ENCODE measurements around the gene MARCHF2. TPM values are rescaled to one million over a fixed set of nuclear protein-coding genes. Genes with fewer than 3 reads are reported as not detected.
"Not testable (repeated sequence)": the region's sequence is repeated elsewhere in the genome, so short reads cannot be mapped to it uniquely, and the experiment has no call there.

The MARCHF2 gene
- total RNA-seq, 1 donor from 2014 or later, result 122 TPM

- no peak for DNase-seq (ENCODE audit: low read depth in 2 of 2)
Observed at GRCh38 chr19:8404391-8405151, 8.5 kb upstream of the MARCHF2 start.

DNA sequence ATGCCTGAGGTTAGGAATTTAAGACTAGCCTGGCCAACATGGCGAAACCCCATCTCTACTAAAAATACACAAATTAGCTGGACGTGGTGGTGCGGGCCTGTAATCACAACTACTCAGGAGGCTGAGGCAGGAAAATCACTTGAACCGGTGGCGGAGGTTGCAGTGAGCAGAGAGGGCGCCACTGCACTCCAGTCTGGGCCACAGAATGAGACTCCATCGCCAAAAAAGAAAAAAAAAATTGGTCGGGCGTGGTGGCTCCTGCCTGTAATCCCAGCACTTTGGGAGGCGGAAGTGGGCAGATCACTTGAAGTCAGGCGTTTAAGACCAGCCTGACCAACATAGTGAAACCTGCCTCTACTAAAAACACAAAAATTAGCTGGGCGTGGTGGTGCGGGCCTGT lies 2.4 kb upstream of the MARCHF2 start:
- DNase-seq (ENCODE audit: low read depth in 2 of 2), result not testable (repeated sequence)

DNA sequence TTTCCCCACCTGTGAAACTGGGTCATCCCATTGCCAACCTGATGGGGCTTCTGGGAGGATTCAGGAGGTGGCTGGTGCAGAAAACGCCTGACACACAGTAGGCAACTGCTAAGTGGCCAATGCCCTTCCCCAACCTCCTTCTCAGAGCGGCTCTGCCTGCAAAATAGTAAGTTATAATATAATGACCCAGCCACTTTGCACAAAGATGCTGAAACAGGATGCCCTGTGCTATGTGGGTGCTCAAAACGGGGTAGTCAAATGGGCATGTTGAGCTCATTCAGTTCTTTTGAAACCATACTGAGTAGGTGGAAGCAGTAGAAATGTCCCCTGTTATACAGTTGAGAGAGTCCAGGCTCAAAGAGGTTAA lies 507 bp downstream of the MARCHF2 start:
- DNase-seq (ENCODE audit: low read depth in 2 of 2), result no peak

DNA sequence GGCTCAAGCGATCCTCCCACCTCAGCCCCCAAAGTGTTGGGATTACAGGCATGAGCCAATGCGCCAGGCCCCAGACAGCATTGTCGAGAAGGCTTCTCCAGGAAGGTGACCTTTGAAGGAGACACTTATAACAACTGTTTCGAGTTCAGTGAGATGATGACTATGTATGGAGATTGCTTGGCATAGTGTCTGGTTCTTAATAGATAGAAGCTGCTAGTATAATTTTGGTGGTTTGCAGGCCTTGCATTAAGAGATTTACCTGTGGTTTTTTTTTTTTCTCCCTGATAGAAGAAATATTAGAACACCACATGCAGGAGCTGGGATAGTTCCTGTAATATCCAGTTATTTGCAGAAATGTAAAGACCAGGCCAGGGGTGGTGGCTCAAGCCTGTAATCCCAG lies 3.7 kb downstream of the MARCHF2 start:
- DNase-seq (ENCODE audit: low read depth in 2 of 2), result no peak

GRCh38 chr19:8421484-8422461 lies 8.7 kb downstream of the MARCHF2 start:
- DNase-seq (ENCODE audit: low read depth in 2 of 2), result no peak

DNA sequence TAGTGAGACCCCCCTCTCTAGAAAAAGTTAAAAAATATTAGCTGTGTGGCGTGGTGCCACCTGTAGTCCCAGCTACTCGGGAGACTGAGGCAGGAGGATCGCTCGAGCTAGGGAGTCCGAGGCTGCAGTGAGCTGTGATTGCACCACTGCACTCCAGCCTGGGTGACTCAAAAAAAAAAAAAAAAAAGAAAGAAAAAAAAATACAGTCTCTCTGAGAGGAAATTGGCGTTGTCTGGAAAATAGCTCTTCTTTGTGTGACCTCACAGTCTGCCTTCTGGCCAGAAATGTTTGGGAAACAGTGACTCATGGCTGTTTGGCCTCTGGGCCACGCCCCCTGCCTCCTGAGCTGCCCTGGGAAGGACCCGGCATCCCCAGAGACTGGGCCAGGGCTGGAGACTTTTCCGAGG lies 10.7 kb downstream of the MARCHF2 start:
- DNase-seq (ENCODE audit: low read depth in 2 of 2), result peak; percentile 97 to 98

DNA sequence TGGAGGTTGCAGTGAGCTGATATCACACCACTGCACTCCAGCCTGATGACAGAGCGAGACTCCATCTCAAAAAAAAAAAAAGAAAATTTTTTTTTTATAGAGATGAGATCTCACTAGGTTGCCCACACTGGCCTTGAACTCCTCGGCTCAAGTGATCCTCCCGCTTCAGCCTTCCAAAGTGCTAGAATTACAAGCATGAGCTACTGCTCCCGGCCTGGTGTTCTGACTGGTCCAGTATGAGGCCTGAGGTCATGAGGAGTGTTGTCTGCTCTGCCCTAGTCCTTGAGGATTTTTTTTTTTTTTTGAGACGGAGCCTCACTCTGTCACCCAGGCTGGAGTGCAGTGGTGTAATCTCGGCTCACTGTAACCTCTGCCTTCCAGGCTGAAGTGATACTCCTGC lies 12.2 kb downstream of the MARCHF2 start:
- not testable (repeated sequence) for DNase-seq (ENCODE audit: low read depth in 2 of 2)

DNA sequence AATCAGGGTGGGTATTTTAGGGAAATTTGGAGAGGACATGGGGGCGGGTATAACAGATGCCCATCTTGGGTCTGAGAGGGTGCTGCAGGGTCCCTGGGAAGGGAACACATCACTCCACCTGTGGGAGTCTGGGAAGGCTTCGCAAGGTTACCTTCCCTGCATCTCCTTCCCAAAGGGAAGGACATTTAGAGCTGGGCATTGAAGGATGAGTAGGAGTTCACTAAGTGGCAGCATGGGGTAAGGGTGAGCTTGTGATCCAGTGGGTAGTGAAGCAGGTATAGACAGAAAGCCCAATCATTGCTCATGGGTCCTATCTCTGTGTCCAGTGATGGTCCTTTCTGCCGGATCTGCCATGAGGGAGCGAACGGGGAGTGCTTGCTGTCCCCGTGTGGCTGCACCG lies 13.2 kb downstream of the MARCHF2 start:
- DNase-seq (ENCODE audit: low read depth in 2 of 2), result no peak

DNA sequence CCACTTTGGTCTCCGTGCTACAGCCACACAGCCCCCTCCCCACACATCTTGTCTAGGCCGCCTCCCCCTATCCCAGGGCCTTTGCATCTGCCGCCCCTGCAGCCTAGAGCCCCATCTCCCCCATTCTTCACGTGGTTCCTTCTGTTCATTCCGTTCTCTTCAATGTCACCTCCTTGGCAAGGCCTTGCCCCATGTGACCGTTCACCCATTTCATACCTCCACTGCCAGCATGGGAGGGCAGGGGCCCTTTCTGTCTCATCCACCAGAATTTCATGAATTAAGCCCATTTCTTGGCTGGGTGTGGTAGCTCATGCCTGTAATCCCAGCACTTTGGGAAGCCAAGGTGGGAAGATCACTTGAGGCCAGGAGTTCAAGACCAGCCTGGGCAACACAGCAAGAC lies 15.9 kb downstream of the MARCHF2 start:
- no peak for DNase-seq (ENCODE audit: low read depth in 2 of 2)

DNA sequence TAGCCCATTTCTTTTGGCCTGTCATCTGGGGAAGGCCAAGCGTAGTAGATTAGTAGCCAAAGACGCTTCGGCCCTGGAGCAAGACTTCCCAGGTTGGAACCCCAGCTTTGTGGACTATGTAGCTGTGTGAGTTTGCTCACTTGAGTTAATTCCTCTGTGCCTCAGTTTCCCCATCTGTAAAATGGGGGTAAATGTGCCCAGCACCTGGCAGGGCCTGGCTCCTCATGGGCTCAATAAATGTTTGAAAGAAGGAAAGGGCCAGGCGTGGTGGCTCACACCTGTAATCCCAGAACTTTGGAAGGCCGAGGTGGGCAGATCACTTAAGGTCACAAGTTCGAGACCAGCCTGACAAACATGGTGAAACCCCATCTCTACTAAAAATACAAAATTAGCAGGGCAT lies 16.7 kb downstream of the MARCHF2 start:
- no peak for DNase-seq (ENCODE audit: low read depth in 2 of 2)

DNA sequence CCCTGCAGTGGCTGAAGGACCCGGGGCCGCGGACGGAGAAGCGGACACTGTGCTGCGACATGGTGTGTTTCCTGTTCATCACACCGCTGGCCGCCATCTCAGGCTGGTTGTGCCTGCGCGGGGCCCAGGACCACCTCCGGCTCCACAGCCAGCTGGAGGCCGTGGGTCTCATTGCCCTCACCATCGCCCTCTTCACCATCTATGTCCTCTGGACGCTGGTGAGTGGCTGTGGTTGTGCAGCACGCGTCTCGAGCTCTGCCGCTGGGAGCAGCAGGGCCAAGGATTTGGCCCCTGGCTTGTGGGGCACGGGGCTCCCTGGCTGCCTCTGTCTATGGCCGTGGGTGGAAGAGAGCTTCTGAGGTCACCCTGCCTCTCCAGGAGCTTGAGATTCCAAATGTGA lies 17.5 kb downstream of the MARCHF2 start:
- no peak for DNase-seq (ENCODE audit: low read depth in 2 of 2)

- no peak for DNase-seq (ENCODE audit: low read depth in 2 of 2)
Observed at GRCh38 chr19:8438236-8438635, 25.1 kb downstream of the MARCHF2 start.

- DNase-seq (ENCODE audit: low read depth in 2 of 2), result no peak
Observed at GRCh38 chr19:8441725-8442544, 28.8 kb downstream of the MARCHF2 start.

DNA sequence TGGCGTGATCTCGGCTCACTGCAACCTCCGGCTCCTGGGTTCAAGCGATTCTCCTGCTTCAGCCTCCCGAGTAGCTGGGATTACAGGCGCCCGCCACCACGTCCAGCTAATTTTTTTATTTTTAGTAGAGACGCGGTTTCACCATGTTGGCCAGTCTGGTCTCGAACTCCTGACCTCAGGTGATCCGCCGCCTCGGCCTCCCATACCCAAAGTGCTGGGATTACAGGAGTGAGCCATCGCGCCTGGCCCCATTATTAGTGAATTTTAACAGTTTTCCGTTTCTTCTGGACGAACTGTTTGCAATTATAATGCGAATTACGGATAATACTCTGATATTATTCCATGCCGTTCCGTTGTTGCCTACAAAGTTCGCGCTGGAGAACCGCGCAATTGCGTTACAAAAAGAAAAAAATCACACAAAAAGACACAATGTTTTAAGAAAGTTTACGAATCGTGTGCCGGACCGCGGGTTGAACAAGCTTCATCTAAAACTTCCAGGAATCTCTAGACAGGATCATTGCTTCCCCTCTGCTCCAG lies 31.1 kb downstream of the MARCHF2 start:
- not testable (repeated sequence) for DNase-seq (ENCODE audit: low read depth in 2 of 2)

- DNase-seq (ENCODE audit: low read depth in 2 of 2), result peak; percentile 92 to 98
Observed at GRCh38 chr19:8444677-8445487, 31.8 kb downstream of the MARCHF2 start, which contains the start of gene HNRNPM. Gene HNRNPM, plus strand, starts transcription at chr19:8444975. Its CDS starts 24 bp downstream, at chr19:8444999.

DNA sequence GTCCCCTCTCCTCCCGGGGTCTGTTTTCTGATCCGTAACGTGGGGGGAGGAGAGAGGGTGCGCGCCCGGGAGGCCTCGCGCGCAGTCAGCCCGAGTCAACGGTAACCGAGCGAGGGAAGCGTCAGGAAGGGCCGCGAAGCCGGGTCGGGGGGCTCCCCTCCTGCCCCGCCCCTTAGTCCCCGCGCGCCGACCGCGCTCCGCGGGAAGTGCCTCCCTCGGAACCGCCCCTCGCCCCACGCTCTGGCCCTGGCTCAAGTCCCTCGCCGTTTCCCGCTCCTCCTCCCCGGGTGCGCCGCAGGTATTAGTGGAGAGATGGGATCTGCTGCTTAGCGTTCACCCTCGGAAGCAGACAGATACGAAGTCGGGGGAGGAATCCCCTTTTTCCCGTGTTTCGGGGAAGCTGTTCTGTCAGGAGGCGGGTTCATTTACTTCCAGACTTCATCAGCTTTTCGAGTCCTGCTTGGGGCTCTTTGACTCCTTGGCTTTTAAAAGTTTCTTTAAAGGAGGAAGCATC lies 32.4 kb downstream of the MARCHF2 start:
- peak in 1 of 2 donors; percentile 72 for DNase-seq (ENCODE audit: low read depth in 2 of 2)

- DNase-seq (ENCODE audit: low read depth in 2 of 2), result no peak
Observed at GRCh38 chr19:8446061-8446709, 33.1 kb downstream of the MARCHF2 start.

- no peak for DNase-seq (ENCODE audit: low read depth in 2 of 2)
Observed at GRCh38 chr19:8449830-8450229, 36.7 kb downstream of the MARCHF2 start.

- no peak for DNase-seq (ENCODE audit: low read depth in 2 of 2)
Observed at GRCh38 chr19:8451377-8451776, 38.3 kb downstream of the MARCHF2 start.

DNA sequence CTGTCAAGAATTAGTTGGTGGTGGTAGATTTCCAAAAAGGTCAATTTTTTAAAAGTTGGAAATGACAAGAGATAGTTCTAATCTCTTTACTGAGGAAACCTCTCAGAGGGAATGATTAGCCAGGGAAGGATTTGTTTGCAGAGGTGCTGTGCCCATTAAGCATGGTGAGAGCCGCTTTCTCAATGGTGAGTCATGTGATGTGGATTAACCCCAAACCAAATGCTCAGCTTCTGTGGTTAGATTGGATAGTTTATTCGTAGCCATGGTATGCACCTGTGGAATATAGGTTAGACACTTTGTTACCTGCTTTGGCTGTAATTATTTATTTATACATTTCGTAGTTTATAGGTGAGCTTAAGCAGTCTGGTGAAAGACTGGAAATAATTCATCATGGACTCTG lies 38.8 kb downstream of the MARCHF2 start:
- no peak for DNase-seq (ENCODE audit: low read depth in 2 of 2)
